ENCODE measurements around the gene ULK3. TPM values are rescaled to one million over a fixed set of nuclear protein-coding genes. Genes with fewer than 3 reads are reported as not detected.

The ULK3 gene
- total RNA-seq, 4 donors from 2014 or later, result 105 to 330 (median 129) TPM

GRCh38 chr15:74839526-74840395 lies 3.2 kb downstream of the ULK3 start:
- Histone ChIP-seq H3K4me3 (no peak overlapping the region), H3K27ac (no peak overlapping the region)

DNA sequence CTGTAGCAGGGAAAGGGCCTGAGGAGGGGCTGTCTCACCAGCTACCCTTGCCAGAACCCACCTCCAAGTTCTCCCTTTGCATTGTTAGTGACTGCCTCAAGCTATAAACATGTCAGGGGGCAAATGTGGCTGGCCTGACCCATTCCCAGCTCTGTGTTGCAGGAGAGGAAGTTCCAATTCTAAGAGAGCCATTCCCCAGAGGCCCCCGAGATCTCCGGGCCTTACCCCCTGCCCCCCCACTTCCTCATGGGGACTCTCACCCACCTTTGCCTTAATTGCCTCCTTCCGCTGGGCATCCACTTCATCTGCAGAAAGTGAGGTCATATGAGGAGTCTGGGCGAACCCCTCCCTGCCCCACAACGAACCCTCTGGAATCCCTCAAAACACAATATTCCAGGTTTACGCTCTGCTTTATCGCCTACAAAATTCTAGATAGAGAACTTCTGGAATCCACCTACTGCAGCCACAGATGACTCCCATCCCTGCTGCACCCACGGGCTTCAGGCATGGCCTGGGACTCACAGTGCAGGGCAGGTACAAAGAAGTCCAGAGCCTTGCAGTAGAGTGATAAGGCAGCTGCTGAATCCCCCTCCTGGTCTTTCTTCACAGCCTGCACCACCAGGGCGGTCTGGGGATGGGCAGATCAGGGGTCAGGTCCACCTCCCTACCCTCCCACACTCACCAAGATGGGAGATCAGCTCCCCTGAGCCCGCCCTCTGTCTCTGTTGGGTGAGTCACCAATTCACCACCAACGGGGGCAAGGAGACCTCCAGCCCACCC lies 4.0 kb downstream of the ULK3 start:
- H3K27me3 ChIP-seq, result no peaks in the 10 kb centered on the region
- peaks cover 40% of the 10 kb centered on the region for H3K36me3 ChIP-seq
- peaks cover 27% of the 10 kb centered on the region for H3K4me1 ChIP-seq
- H3K27ac ChIP-seq, result no peak overlapping the region
- 88% methylated on average over 10 of the region's 11 CpGs for WGBS
- H3K4me3 ChIP-seq, result no peak overlapping the region
- H3K9me3 ChIP-seq, result no peaks in the 10 kb centered on the region
- TF ChIP-seq POLR2A (IDR thresholded peaks at IDR 0.05), result no peak
- no peak for TF ChIP-seq EP300 (IDR thresholded peaks at IDR 0.05)
- no peak for TF ChIP-seq POLR2AphosphoS5 (IDR thresholded peaks at IDR 0.05)
- TF ChIP-seq, protein P1, sequence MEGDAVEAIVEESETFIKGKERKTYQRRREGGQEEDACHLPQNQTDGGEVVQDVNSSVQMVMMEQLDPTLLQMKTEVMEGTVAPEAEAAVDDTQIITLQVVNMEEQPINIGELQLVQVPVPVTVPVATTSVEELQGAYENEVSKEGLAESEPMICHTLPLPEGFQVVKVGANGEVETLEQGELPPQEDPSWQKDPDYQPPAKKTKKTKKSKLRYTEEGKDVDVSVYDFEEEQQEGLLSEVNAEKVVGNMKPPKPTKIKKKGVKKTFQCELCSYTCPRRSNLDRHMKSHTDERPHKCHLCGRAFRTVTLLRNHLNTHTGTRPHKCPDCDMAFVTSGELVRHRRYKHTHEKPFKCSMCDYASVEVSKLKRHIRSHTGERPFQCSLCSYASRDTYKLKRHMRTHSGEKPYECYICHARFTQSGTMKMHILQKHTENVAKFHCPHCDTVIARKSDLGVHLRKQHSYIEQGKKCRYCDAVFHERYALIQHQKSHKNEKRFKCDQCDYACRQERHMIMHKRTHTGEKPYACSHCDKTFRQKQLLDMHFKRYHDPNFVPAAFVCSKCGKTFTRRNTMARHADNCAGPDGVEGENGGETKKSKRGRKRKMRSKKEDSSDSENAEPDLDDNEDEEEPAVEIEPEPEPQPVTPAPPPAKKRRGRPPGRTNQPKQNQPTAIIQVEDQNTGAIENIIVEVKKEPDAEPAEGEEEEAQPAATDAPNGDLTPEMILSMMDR (IDR thresholded peaks at IDR 0.05), result no peak
- DNase-seq (ENCODE audit: low spot score in 2 of 2), result no peak

More at GRCh38 chr15:74839526-74840395, 3.2 kb downstream of the ULK3 start:
- WGBS, result 92% methylated on average over 23 of the region's 31 CpGs
- no peak for DNase-seq (ENCODE audit: low spot score in 2 of 2)
- Histone ChIP-seq H3K4me1 (peaks cover 35% of the 10 kb centered on the region), H3K36me3 (peaks cover 45% of the 10 kb centered on the region), H3K9me3 (no peaks in the 10 kb centered on the region), H3K27me3 (no peaks in the 10 kb centered on the region)
- TF ChIP-seq, protein P1 (IDR thresholded peaks at IDR 0.05), result no peak
- TF ChIP-seq POLR2A (IDR thresholded peaks at IDR 0.05) (no peak), POLR2AphosphoS5 (IDR thresholded peaks at IDR 0.05) (no peak), EP300 (IDR thresholded peaks at IDR 0.05) (no peak)

GRCh38 chr15:74838137-74838516 lies 4.8 kb downstream of the ULK3 start:
- TF ChIP-seq EP300 (IDR thresholded peaks at IDR 0.05) (no peak), POLR2AphosphoS5 (IDR thresholded peaks at IDR 0.05) (no peak), POLR2A (IDR thresholded peaks at IDR 0.05) (no peak)
- TF ChIP-seq, protein P1 (IDR thresholded peaks at IDR 0.05), result no peak
- no peak overlapping the region for H3K4me3 ChIP-seq
- no peak for DNase-seq (ENCODE audit: low spot score in 2 of 2)
- peaks cover 40% of the 10 kb centered on the region for H3K36me3 ChIP-seq
- H3K27ac ChIP-seq, result no peak overlapping the region
- H3K9me3 ChIP-seq, result no peaks in the 10 kb centered on the region
- H3K27me3 ChIP-seq, result no peaks in the 10 kb centered on the region
- H3K4me1 ChIP-seq, result peaks cover 20% of the 10 kb centered on the region
- 90% methylated on average over 7 of the region's 10 CpGs for WGBS

DNA sequence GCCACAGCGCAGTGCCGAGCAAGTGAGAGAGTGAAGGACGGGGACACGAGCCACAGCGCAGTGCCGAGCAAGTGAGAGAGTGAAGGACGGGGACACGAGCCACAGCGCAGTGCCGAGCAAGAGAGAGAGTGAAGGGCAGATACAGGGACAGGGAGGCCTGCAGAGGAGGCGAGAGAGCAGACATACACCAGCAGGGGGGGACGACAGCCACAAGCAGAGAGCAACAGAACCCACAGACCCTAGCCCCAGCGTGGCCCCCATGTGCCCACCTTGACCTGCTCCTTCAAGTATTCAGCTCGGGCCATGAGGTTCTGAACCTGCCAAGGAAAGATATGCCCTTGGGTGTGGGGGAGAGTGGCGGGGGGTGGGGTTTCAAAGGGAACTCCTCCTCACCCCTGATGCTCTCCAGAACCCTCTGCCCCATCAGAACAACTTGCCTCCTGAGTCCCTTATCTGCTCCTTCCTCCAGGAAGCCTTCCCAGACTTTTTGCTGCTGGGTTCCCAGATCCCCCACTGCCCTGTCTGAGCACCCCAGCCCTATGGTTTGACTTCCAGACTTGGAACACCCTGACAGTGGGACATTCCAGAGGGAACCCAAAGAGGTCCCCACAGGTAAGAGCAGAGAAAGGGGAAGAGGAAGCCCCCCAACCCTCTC lies 5.3 kb downstream of the ULK3 start:
- TF ChIP-seq, protein P1 (IDR thresholded peaks at IDR 0.05), result no peak
- TF ChIP-seq POLR2A (IDR thresholded peaks at IDR 0.05), result no peak
- TF ChIP-seq POLR2AphosphoS5 (IDR thresholded peaks at IDR 0.05), result no peak
- no peak for TF ChIP-seq EP300 (IDR thresholded peaks at IDR 0.05)
- peaks cover 40% of the 10 kb centered on the region for H3K36me3 ChIP-seq
- no peak overlapping the region for H3K4me3 ChIP-seq
- H3K27me3 ChIP-seq, result no peaks in the 10 kb centered on the region
- 88% methylated on average over 15 of the region's 15 CpGs for WGBS
- H3K9me3 ChIP-seq, result no peaks in the 10 kb centered on the region
- peaks cover 18% of the 10 kb centered on the region for H3K4me1 ChIP-seq
- no peak overlapping the region for H3K27ac ChIP-seq
- no peak for DNase-seq (ENCODE audit: low spot score in 2 of 2)
